ENCODE measurements around the gene HPS1. TPM values are rescaled to one million over a fixed set of nuclear protein-coding genes. Genes with fewer than 3 reads are reported as not detected.

Gene HPS1
- total and polyA plus RNA-seq, 10 donors: 49.5 to 132 (median 89.5) TPM

DNA sequence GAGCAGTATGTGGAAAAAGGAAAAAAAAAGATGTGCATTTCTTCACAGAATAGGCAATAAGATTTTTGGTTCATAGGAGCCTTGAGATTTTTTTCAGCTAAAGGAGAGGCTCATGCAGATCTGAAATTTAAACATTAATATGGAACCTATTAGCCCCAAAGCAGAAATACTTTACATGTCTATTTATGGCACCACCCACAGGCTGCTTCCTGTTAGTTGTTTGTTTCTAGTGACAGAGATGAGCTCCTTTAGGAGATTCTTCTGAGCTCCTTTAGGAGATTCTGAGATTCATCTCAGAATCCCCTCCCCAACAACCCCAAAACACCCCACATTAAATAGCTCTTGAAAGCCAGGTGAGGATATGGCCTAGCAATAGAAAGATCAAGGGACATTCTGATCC is 27.9 kb upstream of the HPS1 start:
- Histone ChIP-seq H3K9me3 (no peaks in the 10 kb centered on the region), H3K4me3 (no peak overlapping the region), H3K36me3 (no peaks in the 10 kb centered on the region), H3K27me3 (replicated peaks in 1 of 7) (no peaks in the 10 kb centered on the region), H3K27ac (no peak overlapping the region), H3K4me1 (peaks cover 0 to 14% (median 4%) of the 10 kb centered on the region in 6 donors)
- intact Hi-C loops (cut with DNase I; ENCODE audit: low total_unique reads): no loop called here
- TF ChIP-seq, protein P1, sequence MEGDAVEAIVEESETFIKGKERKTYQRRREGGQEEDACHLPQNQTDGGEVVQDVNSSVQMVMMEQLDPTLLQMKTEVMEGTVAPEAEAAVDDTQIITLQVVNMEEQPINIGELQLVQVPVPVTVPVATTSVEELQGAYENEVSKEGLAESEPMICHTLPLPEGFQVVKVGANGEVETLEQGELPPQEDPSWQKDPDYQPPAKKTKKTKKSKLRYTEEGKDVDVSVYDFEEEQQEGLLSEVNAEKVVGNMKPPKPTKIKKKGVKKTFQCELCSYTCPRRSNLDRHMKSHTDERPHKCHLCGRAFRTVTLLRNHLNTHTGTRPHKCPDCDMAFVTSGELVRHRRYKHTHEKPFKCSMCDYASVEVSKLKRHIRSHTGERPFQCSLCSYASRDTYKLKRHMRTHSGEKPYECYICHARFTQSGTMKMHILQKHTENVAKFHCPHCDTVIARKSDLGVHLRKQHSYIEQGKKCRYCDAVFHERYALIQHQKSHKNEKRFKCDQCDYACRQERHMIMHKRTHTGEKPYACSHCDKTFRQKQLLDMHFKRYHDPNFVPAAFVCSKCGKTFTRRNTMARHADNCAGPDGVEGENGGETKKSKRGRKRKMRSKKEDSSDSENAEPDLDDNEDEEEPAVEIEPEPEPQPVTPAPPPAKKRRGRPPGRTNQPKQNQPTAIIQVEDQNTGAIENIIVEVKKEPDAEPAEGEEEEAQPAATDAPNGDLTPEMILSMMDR (IDR thresholded peaks at IDR 0.05 in 8 of 11, conservative IDR thresholded peaks at IDR 0.05 in 3 of 11): no peak
- TF ChIP-seq POLR2A (IDR thresholded peaks at IDR 0.05) (no peak), POLR2AphosphoS5 (IDR thresholded peaks at IDR 0.05) (no peak)
- no peak for DNase-seq

DNA sequence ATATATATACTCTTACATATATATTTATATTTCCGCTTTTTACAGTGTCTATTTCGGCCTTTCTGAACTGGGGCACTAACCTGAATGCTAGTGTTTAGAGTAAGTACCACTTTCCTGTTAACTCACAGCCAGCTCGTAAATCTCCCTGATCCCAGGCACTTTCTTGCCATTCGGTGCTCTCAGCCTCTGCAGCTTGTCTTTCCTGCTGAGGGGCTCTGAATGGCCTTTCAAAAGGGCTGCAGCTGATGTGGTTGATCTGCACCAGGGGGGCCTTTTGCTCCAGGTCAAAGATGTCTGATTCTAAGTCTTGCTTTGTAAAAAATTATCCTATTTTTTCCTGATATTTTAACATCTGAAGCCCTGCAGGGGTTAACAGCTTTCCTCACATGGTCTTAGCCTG is 25.5 kb upstream of the HPS1 start:
- DNase-seq: no peak
- WGBS, 5 donors: 27 to 40% (median 34%) methylated on average over 4 of the region's 4 CpGs
- Histone ChIP-seq H3K36me3 (no peaks in the 10 kb centered on the region), H3K4me3 (no peak overlapping the region), H3K9me3 (no peaks in the 10 kb centered on the region), H3K4me1 (peaks cover 6 to 37% (median 20%) of the 10 kb centered on the region in 6 donors), H3K27ac (no peak overlapping the region), H3K27me3 (replicated peaks in 1 of 7) (peaks cover 0 to 12% (median 0%) of the 10 kb centered on the region in 7 donors)
- TF ChIP-seq POLR2AphosphoS5 (IDR thresholded peaks at IDR 0.05) (no peak), POLR2A (IDR thresholded peaks at IDR 0.05) (no peak)
- TF ChIP-seq, protein P1 (IDR thresholded peaks at IDR 0.05 in 8 of 11, conservative IDR thresholded peaks at IDR 0.05 in 3 of 11): no peak
- intact Hi-C loops (cut with DNase I; ENCODE audit: low total_unique reads): no loop called here

DNA sequence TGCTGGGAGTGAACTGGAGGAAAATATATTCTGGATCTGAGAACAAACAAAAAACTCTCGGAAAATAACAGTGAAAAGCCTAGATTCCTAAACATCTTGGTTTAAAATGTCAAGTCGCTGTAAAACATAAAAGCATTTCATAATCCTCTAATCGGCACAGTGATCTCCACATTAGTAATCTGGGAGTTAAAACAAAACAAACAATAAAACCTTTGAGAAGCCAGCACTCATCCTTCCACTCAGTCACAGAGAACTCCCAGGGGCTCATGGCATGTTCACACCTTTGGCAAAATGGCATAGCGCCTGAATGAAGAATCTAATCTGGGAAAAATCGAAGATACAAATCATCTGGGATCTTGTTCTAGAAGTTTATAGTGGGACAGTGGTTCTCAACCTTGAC is 24.1 kb upstream of the HPS1 start:
- TF ChIP-seq, protein P1 (IDR thresholded peaks at IDR 0.05 in 8 of 11, conservative IDR thresholded peaks at IDR 0.05 in 3 of 11): no peak
- TF ChIP-seq POLR2A (IDR thresholded peaks at IDR 0.05) (no peak), POLR2AphosphoS5 (IDR thresholded peaks at IDR 0.05) (no peak)
- H3K4me1 ChIP-seq: peaks cover 6 to 38% (median 21%) of the 10 kb centered on the region in 6 donors
- no peak overlapping the region for H3K4me3 ChIP-seq
- H3K27me3 ChIP-seq (replicated peaks in 1 of 7): peaks cover 0 to 25% (median 5%) of the 10 kb centered on the region in 7 donors
- WGBS, 5 donors: 89 to 95% (median 93%) methylated on average over 5 of the region's 5 CpGs
- no peaks in the 10 kb centered on the region for H3K9me3 ChIP-seq
- intact Hi-C loops (cut with DNase I; ENCODE audit: low total_unique reads): no loop called here
- DNase-seq: no peak
- no peak overlapping the region for H3K27ac ChIP-seq
- no peaks in the 10 kb centered on the region for H3K36me3 ChIP-seq

DNA sequence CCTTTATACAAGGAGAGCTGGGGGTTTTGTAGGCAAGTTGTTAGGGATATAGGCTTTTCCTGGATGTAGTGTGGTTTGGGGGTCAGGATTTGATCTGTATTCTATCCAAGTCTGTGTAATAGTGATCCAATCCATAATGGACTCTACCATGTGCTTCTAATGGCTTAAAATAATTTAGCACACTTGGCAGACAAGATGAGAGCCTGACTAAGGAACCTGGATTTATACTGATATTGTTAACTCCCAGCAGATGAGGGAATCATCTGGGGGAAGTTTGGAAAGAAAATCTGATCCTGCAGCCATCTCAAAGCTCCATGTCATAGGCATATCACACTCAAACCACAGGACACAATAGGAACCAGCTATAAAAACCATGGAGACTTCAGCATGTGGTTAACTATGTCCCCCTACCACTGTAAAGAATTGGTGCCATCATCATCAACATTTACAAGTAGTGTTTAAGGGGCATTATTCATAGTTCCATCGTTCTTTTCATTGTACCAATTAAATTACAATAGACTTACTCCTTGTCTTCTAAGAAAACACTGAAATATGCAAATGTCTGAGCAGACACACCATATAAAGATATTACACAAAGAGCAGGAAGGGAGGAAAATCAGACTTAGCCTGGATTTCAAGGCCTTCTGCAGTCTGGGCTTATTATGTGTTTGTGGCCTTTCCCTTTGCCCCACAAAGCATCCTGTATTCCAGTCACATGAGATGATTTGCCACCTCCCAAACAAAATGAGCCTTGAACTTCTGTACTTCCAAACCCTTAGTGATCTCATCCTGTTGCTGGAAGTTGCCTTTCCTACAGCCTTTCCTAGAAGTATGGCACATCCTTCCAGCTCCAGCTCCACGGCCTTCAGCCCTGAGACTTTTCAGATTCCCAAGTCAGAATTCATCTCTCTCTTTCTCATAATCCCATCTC is 22.5 kb upstream of the HPS1 start:
- peaks cover 6 to 32% (median 20%) of the 10 kb centered on the region in 6 donors for H3K4me1 ChIP-seq
- peaks cover 0 to 40% (median 5%) of the 10 kb centered on the region in 7 donors for H3K27me3 ChIP-seq (replicated peaks in 1 of 7)
- WGBS, 5 donors: 62 to 75% (median 65%) methylated on average over 2 of the region's 2 CpGs
- intact Hi-C loops (cut with DNase I; ENCODE audit: low total_unique reads): loop anchor here (5.0 kb wide), 1 partner anchor 198 kb away; no protein-coding TSS in a partner anchor
- no peaks in the 10 kb centered on the region for H3K9me3 ChIP-seq
- DNase-seq: no peak
- TF ChIP-seq, protein P1 (IDR thresholded peaks at IDR 0.05 in 8 of 11, conservative IDR thresholded peaks at IDR 0.05 in 3 of 11): no peak
- TF ChIP-seq POLR2AphosphoS5 (IDR thresholded peaks at IDR 0.05) (peak in 1 of 3 donors; percentile 68), POLR2A (IDR thresholded peaks at IDR 0.05) (no peak)
- H3K4me3 ChIP-seq: no peak overlapping the region
- no peak overlapping the region for H3K27ac ChIP-seq
- no peaks in the 10 kb centered on the region for H3K36me3 ChIP-seq
